HG03066 (cell line): ENCODE results near the gene DNAJC27.
A peak's percentile ranks its signal among the peaks of the same experiment; 100 is the strongest.

Experiments used
- ATAC-seq: cut with Tn5 transposase; IDR thresholded peaks from one replicate; pipeline ENCODE4 v1.9.1; 2021; ENCODE audit warnings: low read depth; ENCODE audit not compliant: unreplicated experiment

The DNAJC27 gene

DNA sequence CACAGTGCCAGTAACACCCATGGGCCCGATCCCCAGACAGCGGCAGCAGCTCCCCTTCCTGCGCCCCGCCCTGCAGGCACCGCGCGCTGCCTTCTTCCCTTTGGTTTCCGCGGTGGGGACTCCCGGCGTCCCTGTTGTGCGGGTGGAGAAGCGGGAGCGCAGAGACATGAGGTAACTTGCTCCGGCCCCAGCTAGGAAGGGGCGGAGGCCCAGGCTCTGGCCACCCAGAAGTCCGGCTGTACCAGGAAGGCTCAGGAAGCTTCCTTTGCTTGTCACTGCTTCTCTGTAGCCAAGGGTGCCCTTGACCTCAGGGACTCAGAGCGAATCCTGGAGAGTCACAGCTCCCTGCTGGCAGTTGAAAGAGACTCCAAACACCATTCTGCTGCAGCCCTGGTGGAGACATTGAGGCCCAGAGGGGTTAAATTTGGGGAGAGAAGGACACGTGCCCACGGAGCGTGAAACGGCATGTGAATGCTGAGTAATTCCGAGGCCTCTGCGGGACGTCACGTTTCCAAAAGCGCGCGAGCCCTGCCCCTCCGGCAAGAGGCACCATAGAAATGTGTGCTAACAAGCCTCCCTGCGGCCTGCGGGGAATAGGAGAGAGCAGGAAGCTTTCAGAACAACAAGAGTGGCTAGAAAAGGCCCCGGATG lies 45.0 kb downstream of the DNAJC27 start:
- no peak for ATAC-seq

GRCh38 chr2:24926220-24926601 lies 45.5 kb downstream of the DNAJC27 start:
- ATAC-seq: no peak

- no peak for ATAC-seq
Measured at GRCh38 chr2:24925815-24926214, 45.9 kb downstream of the DNAJC27 start.

GRCh38 chr2:24924732-24925131 lies 47.0 kb downstream of the DNAJC27 start:
- ATAC-seq: no peak

DNA sequence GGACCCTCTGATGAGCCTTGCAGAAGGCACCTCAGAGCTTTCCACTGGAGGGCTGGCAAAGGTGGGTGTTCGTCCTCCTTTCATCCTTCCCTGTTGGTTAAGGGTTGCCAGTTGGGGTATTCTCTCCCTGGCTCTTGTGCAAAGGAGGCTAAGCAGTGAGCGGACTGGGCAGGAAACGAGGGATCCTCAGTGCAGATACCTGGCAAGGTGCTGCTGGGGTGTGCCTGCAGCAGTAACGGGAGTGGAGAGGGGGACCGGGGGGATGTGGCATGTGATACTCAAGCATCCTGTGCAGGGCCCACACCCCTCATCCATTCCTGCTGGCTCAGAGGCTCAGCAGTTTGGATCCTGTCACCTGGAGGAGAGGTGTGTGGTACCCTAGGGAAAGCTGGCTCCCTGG lies 47.5 kb downstream of the DNAJC27 start:
- no peak for ATAC-seq

GRCh38 chr2:24923106-24923505 lies 48.6 kb downstream of the DNAJC27 start:
- ATAC-seq: no peak

- no peak for ATAC-seq
Measured at GRCh38 chr2:24922556-24922955, 49.2 kb downstream of the DNAJC27 start.

- ATAC-seq: no peak
Measured at GRCh38 chr2:24920809-24921441, 50.8 kb downstream of the DNAJC27 start.

DNA sequence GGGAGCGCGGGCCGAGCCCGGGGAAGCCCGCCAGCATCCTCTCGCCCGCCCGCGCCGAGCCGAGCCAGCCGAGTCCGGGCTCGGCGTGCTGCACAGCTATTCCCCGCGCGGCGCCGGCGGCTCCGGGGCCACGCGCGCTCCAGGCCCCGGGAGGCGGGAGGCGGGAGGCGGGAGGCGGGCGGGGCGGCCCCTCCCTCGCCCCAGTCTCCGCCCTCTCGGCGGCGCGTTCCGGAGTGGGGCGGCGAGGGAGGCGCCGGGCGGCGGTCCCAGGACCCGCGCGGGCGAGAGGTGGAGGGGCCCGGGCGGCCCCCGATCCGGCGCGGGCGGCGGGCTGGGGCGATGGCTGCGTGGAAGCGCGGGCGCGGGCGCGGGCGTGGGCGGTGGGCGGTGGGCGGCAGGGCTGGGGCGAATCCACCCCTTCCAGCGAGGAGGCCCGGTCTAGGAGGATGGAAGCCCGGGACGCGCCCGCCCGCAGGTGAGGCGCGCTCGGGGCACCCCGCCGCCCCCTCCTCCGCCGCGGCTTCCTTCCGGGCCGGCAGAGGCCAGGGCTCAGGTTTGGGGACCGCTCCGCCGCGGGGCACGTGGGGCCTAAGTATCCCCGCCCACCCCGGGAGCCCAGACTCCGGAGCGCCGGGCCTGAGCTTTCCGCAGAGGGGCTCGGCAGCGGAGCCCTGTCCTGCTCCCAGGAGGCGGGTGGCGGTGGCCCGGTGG lies 51.5 kb downstream of the DNAJC27 start, which contains the start of gene ADCY3:
Gene ADCY3 (minus strand): TSS at position 140 of the 711 bp plus-strand sequence. CDS start 1,250 bp downstream, outside the sequence.
- ATAC-seq: peak; percentile 59

GRCh38 chr2:24919506-24920097 lies 52.2 kb downstream of the DNAJC27 start:
- ATAC-seq: peak; percentile 13

DNA sequence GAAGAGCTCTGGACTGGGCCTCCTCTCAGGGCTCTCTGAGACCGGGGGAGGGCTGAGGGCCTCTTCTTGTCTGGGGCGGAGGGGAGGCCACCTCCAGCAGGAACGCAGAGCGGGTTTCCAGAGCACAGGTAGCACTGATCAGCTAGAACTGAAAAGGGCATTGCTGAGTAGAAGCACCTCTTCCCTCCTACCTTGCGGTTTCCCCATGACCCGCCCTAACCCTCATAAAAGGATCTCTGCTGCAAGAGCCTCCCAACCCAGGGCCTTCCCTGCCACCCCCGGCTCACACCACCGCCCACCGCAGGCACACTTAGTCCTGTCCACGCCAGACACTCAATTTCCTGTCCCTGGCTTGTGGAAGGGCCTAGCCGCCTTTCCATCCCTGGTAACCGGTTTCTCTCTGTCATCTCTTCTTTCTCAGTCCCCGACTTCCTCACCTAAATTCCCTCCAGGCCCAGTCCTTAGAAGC lies 52.7 kb downstream of the DNAJC27 start:
- no peak for ATAC-seq

- ATAC-seq: no peak
Measured at GRCh38 chr2:24918326-24919036, 53.3 kb downstream of the DNAJC27 start.

DNA sequence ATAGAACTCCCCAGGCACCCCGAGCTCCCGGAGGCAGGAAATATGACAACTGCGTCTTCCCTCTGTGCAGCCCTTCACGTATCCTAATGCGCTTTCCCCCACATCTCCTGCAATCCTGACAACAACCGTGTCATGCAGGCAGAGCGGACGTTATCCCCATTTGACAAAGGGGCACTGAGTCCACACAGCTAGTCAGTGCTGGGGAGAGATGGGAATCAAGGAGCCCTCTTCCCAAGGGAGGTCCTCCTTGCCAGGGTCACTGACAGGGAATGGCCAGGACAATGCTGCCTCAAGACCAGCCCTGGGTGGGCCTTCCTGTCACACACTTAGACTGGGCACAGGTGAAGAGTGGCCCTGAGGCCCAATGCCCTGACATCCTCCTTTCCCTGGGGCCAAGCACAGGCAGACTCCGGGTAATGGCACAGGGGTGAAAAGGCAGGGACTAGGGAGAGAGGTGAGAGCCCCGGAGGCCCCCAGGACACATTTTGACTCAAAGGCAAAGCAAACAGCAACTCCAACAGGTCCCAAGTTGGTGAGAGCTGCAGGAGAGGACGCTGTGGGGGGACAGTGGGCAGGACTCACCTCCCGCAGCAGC lies 53.9 kb downstream of the DNAJC27 start:
- ATAC-seq: no peak

DNA sequence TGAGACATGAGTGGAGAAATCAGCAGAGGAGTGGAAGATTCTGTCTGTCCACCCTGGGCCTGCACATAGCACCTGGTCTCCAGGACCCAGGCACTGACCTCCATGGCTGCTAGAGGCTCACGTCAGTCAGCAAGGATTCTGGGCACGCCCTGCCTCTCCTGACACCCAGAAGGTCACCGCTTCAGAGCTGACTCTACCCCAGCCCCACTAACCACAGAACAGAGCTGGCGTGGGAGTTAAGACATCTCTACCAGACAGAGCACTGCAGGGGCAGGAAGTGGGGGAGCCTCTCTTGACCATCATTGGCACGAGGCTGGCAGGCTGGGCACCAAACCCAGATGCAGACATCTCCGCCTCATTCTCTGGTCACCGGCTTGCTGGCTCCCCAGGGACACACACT lies 54.7 kb downstream of the DNAJC27 start:
- no peak for ATAC-seq

DNA sequence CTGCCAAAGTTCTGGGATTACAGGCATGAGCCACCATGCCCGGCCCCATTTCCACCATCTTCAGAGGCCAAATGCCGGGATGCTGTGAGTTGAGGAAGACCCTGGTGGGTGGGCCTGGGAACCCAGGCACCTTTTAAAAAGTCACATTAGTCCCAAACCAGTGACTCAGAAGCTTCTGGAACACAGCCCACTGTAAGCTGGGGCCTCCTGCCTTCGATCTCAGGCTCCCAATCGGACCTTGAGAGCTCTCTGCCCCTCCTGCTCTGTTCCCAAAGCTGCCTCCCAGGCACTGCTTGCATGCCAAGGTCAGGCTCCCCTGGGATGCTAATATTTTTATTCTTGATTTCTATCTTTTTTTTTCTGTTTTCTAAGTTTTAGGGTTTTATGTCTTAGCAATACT lies 56.0 kb downstream of the DNAJC27 start:
- ATAC-seq: no peak

DNA sequence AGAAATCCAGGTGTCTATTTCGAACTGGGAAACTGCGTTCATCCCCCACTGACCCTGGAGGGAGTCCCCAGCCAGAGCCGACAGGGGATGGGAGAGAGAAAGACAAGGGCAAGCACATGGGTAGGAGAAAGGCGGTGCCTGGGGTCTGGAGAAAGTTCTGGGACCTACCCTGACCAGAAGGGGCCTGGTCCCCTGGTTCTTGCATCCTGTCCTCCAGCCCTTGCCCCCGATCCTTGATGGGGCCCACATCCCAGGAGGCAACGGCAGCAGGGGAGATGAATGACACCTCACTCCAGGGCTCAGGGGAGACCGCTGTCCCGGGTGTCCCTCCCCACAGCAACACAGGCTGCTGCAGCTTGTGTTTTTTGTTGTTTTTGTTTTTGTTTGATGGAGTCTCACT lies 56.6 kb downstream of the DNAJC27 start:
- no peak for ATAC-seq

DNA sequence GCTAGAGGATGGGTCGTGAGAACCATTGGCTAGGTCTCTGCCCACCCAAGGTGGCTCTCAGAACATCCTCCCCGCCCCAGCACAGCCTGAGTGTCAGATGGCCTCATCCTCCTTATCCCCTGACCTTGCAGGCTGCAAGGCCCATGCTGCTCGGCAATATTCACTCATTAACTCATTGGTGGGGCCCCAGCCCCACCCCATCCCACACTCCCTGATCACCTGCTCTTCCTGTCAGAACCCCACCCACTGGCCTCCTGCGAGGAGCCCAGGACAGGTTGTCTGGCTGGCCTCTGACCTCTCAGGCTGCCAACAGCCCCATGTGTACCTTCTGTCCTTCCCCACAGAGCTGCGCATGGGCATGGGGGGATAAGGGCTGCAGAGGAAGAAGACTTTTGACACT lies 57.0 kb downstream of the DNAJC27 start:
- ATAC-seq: no peak

DNA sequence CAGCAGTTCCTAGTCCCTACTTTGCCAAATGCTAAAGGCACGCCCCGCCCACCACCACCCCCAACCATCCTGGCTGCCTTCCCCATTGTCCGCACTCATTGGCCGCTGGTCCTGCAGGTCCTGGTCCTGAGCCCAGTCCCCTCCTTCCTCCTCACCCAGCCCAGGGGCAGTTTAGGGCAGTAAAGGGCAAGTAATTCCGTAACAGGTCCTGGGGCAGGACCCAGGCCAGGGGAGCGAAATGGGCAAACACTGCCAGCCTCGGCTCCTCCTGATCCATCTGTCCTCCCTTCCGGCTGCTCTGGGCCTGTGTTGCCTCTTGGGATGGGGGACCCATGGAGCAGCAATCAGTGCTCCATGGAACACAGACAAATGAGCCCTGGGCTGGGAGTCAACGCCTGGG lies 57.8 kb downstream of the DNAJC27 start:
- no peak for ATAC-seq

DNA sequence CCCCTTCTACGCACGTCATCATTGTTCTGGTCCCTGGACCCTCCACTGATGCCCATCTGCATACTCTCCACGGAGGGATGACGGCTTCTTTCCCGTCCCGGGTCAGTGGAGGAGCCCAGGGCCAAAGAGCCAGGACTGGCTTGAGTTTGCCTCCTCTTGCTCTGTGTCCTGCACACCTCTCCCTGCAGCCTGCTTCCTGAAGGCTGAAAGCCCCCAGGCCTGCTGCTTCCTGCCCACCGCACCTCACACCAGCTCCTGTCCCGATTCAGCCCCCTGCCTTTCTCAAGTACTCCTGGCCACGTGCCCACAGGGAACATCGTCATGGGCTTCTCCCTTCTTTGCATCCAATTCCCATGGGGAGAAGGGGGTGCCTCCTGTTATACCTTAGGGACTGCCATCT lies 58.8 kb downstream of the DNAJC27 start:
- ATAC-seq: no peak

GRCh38 chr2:24912523-24912922 lies 59.2 kb downstream of the DNAJC27 start:
- no peak for ATAC-seq
